GM19467 (cell line): ENCODE results near the gene KRT40.

ENCODE experiments used
- ATAC-seq: cut with Tn5 transposase; IDR thresholded peaks from one replicate; pipeline ENCODE4 v1.9.1; 2021; ENCODE audit warnings: mild to moderate bottlenecking, moderate library complexity; ENCODE audit not compliant: unreplicated experiment

Gene KRT40

DNA sequence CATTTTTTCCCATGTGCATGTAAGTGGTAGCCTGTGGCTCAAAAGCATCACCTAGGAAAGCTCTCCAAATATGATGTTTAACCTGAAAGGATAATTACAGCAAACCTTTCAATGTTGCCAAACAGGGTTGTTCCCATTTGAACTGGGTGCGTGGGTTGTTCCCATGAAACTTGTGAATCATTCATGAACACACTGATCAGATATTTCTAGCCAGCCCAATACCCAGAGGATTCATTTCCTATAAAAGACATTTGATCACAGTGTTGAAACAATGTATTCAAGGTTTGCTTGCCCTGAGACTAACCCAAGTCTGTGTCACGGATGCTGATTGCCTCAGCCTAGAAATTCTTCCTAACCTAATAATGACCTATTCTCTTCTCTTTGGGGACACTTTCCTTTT, 30.2 kb downstream of the KRT40 start:
- ATAC-seq = no peak

DNA sequence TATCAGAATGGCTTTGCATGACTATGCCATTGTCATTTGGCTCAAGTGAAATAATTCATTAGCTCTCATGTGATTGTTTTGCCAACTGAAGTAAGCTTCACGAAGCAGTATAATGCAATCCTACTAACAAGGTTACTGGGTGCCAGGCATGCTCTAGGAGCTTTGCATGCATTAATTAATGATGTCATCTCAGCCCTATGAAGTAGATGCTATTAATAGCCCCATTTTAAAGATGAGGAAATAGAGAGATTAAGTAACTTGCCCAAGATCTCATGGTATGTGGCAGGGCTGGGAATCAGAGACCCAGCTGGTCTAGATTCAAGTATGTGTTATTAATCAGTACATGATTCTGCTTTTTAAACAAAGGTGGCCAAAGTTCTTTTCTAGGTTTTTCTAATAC, 31.5 kb downstream of the KRT40 start:
- ATAC-seq = no peak

DNA sequence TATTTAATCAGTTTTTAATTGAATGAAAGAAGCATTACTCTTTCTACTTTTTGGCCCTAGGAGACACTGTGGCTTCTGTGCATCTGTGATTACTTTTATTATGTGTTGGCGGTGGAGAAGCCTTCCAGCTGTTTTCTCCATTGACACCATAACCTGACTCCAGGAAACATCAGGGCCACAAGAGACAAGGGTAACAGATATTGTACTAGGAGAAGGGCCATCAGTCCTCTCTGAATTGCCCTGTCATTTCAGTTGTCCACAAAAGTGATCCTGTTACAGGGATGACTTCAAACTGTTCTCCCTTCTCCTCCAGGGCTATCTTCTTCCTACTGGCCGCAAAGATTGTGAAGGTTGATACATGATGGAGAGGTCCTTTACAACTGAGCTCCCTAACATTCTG, 32.0 kb downstream of the KRT40 start:
- no peak for ATAC-seq

DNA sequence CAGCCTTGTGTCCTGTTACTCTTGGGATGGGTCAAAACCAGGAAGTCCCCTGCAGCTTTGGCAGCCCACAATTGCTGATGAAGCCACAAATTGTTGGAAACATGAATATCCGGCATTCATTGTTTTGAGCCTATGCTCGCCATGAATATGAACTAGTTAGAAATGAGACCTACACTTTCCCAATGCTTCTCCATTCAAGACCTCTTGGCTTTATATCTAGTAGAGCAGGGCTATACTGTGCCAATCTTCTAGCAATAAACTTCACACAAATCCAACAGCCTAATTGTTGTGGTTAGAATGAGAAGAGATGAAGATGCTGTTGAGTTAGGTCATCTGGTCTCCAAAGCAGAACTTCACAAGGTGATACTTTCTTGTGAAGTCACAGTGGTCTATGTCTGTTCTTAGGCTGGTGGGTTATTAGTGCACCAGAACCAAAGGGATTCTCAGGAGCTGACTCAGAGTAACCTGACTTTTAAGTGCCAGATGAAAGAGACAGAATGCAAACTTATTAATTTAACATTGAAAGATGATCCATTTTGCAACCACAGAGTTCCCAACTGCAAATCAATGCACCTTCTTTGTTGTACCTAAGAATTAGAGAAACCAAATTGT, 33.0 kb downstream of the KRT40 start:
- ATAC-seq = no peak

DNA sequence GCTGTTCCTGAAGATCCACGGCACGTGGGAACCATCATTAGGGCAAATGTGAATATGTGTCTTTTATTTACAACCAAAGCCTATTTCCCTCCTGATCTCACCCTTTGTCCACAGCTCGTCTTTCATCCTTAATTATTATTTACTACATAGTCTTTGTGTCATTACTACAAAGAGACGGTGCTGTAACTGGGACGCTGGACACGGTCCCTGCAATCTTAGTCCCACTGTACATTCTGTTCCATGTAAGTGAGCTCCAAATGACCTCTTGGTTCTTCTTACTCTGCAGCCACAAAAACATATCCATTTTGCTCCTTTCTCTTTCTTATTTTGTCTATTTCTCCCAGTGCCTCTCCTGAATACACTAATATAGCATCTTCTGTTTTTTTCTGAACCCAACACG, 34.0 kb downstream of the KRT40 start:
- no peak for ATAC-seq

GRCh38 chr17:40949418-40949817, 34.7 kb downstream of the KRT40 start:
- ATAC-seq = no peak

GRCh38 chr17:40947929-40948328, 36.2 kb downstream of the KRT40 start:
- ATAC-seq = no peak

GRCh38 chr17:40945414-40945813, 38.7 kb downstream of the KRT40 start:
- no peak for ATAC-seq

GRCh38 chr17:40944531-40944930, 39.6 kb downstream of the KRT40 start:
- ATAC-seq = no peak

DNA sequence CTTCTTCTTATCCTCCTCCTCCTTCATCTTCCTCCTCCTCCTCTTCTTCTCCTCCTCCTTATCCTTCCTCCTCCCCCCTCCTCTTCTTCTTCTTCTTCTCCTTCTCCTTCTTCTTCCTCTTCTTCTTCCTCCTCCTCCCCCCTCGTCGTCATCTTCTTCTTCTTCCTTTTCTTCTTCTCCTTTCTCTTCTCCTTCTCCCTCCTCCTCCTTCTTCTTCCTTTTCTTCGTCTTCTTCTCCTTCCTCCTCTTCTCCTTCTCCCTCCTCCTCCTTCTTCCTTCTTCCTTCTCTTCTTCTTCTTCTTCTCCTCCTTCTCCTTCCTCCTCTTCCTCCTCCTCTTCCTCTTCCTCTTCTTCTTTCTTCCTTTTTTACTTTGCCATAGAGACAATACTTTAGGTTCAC, 41.6 kb downstream of the KRT40 start:
- ATAC-seq = no peak

DNA sequence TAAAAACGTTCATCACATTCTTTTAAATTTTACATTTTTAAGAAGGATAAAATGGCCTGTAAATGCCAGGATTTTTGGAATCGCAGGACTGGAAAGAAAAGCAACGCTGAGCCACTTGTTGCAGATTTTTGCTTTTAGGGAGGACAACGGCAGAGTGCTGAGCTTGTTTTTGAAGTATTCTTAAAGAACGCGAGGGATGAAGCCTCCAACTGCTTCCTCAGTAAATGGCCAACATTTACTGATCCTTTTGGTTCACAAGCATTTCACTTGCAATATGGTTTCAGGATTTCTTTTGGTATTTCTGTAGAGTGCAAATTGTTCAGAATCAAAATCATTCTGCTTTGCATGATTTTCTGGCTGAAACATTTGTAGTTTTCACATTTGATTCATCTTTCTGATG, 43.9 kb downstream of the KRT40 start:
- no peak for ATAC-seq

DNA sequence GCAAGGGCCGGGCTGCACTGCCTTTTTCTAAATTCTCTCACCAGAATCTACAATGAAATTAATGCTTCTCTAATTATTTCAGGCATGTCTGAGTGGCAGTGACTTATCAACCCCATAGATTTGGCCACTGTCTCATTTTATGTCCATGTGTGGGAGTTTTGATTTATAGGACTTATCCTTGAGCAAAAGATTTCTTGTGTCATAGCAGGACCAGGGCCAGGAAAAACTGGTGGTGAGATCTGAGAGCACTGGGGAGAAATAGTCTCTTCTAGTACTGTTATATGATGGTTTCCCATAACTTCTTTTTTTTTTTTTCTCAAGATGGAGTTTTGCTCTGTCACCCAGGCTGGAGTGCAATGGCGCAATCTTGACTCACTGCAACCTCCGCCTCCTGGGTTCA, 45.1 kb downstream of the KRT40 start:
- no peak for ATAC-seq

GRCh38 chr17:40937384-40937819, 46.7 kb downstream of the KRT40 start, which contains the start of gene KRT23:
Gene KRT23 (minus strand): TSS chr17:40937646. CDS start chr17:40936603, 1,043 bp downstream.
- ATAC-seq = no peak

- no peak for ATAC-seq
Measured at GRCh38 chr17:40936976-40937375, 47.1 kb downstream of the KRT40 start.

- ATAC-seq = no peak
Measured at GRCh38 chr17:40936437-40936971, 47.6 kb downstream of the KRT40 start.

DNA sequence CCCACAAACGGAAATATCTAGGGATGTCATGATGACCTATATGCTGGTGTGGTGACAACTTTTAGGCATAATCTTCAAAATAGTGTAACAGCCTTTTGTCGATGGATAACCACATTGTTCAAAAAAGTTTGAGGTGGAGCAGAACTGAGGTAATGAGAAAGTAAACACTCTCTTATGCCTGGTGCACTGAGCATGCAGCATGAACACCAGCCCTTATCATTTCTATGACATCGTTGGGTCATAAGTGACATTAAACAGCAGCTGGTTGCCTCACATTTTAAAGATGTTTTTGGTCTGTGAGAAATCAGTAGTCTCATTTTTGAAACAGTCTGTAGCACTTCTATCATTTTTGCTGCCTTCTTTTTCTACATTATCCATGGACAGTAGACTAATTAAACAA, 48.5 kb downstream of the KRT40 start:
- ATAC-seq = no peak

DNA sequence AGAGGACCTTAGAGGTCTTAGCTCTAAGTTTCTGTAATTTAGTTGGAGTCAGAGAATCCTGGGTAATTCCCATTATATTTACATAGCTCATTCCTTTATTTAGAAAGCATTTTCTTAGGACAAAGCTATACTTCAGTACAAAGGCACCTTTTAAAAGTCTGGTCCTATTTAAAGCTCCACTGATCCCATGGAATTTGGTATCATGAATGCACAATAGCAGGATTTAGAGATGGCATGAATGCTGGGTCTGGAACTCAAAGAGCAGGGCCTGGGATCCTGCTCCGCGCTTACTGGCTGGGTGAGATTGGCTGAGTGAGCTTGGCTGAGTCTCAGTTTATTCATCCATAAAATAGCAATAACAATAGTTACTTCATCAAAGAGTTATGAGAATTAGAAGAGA, 51.5 kb downstream of the KRT40 start:
- no peak for ATAC-seq

GRCh38 chr17:40931311-40931710, 52.8 kb downstream of the KRT40 start:
- ATAC-seq = no peak
